Vagina (tissue), 2 donors: Measurements from ENCODE around the gene ACAA1.

Experiments
- CTCF ChIP-seq, 3 experiments: fragments of 450-650 bp in 2 of 3; fragments of 200-600 bp in 1 of 3; sonication (generic) in 1 of 3; IDR thresholded peaks; one replicate each; pipeline ENCODE4 v1.5.1; 2017 to 2019; ENCODE audit warnings: antibody characterized with exemption in 3 of 3, mild to moderate bottlenecking in 2 of 3, moderate library complexity in 2 of 3
- POLR2A ChIP-seq, 2 donors: fragments of 450-650 bp; IDR thresholded peaks; one replicate each; pipeline ENCODE4 v1.6.1; 2017; ENCODE audit warnings: antibody characterized with exemption in 2 of 2, mild to moderate bottlenecking in 2 of 2, moderate library complexity in 2 of 2

- TF ChIP-seq CTCF (IDR thresholded peaks at IDR 0.05) = no peak
- no peak for TF ChIP-seq POLR2A (IDR thresholded peaks at IDR 0.05)
Measured at GRCh38 chr3:38110314-38111050, 26.4 kb downstream of the ACAA1 start.
